Colonic mucosa (tissue), 4 donors: ENCODE data around the gene FARP1. TPM values are rescaled to one million over a fixed set of nuclear protein-coding genes. Genes with fewer than 3 reads are reported as not detected.

ENCODE experiments used
- DNase-seq: peaks from one replicate; pipeline ENCODE4 v3.0.0-alpha.2; 2020
- H3K27ac ChIP-seq: fragments of 200-600 bp; one replicate; pipeline ENCODE4 v1.8.0; 2021
- H3K27me3 ChIP-seq: fragments of 200-600 bp; one replicate; pipeline ENCODE4 v1.8.0; 2021
- H3K36me3 ChIP-seq: fragments of 200-600 bp; one replicate; pipeline ENCODE4 v1.8.0; 2021
- H3K4me1 ChIP-seq: fragments of 200-600 bp; one replicate; pipeline ENCODE4 v1.8.0; 2021; ENCODE audit warnings: mild to moderate bottlenecking
- H3K4me3 ChIP-seq: fragments of 200-600 bp; one replicate; pipeline ENCODE4 v1.8.0; 2021
- H3K9ac ChIP-seq, 2 donors: one replicate each; pipeline ENCODE4 v1.7.0; 2013; ENCODE audit warnings: control low read depth in 2 of 2, low read depth in 2 of 2, low read length in 2 of 2
- H3K9me3 ChIP-seq: fragments of 200-600 bp; one replicate; pipeline ENCODE4 v1.8.0; 2021
- CTCF ChIP-seq: fragments of 200-600 bp; IDR thresholded peaks from one replicate; pipeline ENCODE4 v1.8.0; 2022; ENCODE audit warnings: antibody characterized with exemption, mild to moderate bottlenecking
- intact Hi-C: fragments of 100-400 bp; cut with DNase I; formaldehyde crosslinking; loops from one replicate; pipeline ENCODE4 v1.14.1; 2022
- total RNA-seq, 2 donors: library from RNA; stranded (reverse); fragmentation: NEBNext Ultra II Directional in 1 of 2; extraction: Animal tissue kit (Norgen Biotek cat#: 25700) in 1 of 2; gene quantifications; one replicate each; pipeline ENCODE4 v1.2.1, GENCODE V29; 2021
- donor health status: healthy.
- donor health status: DM: no; HTN: no; CAD: no.
- donor health status: DM: no; HTN: no; CAD: no.

FARP1 gene
- total RNA-seq, 2 donors from 2014 or later: 39.1 to 53.5 TPM

- no peak for DNase-seq
- Histone ChIP-seq H3K9me3 (no peaks in the 10 kb centered on the region), H3K36me3 (no peaks in the 10 kb centered on the region), H3K4me1 (no peaks in the 10 kb centered on the region), H3K27ac (no peak overlapping the region), H3K27me3 (no peaks in the 10 kb centered on the region), H3K4me3 (no peak overlapping the region), H3K9ac (no peak overlapping the region)
- intact Hi-C loops: no loop called here
- TF ChIP-seq CTCF: no peak
Observed at GRCh38 chr13:98313922-98314292, 171.0 kb downstream of the FARP1 start.

GRCh38 chr13:98315466-98315865 is 172.6 kb downstream of the FARP1 start:
- no peaks in the 10 kb centered on the region for H3K9me3 ChIP-seq
- H3K4me3 ChIP-seq: no peak overlapping the region
- no peaks in the 10 kb centered on the region for H3K36me3 ChIP-seq
- no peak for TF ChIP-seq CTCF
- intact Hi-C loops: no loop called here
- no peak overlapping the region for H3K9ac ChIP-seq
- no peak for DNase-seq
- H3K4me1 ChIP-seq: no peaks in the 10 kb centered on the region
- H3K27me3 ChIP-seq: no peaks in the 10 kb centered on the region
- no peak overlapping the region for H3K27ac ChIP-seq

GRCh38 chr13:98315902-98316301 is 173.0 kb downstream of the FARP1 start:
- Histone ChIP-seq H3K27ac (no peak overlapping the region), H3K27me3 (no peaks in the 10 kb centered on the region), H3K36me3 (no peaks in the 10 kb centered on the region), H3K9me3 (no peaks in the 10 kb centered on the region), H3K9ac (no peak overlapping the region), H3K4me3 (no peak overlapping the region), H3K4me1 (no peaks in the 10 kb centered on the region)
- intact Hi-C loops: no loop called here
- no peak for TF ChIP-seq CTCF
- no peak for DNase-seq

DNA sequence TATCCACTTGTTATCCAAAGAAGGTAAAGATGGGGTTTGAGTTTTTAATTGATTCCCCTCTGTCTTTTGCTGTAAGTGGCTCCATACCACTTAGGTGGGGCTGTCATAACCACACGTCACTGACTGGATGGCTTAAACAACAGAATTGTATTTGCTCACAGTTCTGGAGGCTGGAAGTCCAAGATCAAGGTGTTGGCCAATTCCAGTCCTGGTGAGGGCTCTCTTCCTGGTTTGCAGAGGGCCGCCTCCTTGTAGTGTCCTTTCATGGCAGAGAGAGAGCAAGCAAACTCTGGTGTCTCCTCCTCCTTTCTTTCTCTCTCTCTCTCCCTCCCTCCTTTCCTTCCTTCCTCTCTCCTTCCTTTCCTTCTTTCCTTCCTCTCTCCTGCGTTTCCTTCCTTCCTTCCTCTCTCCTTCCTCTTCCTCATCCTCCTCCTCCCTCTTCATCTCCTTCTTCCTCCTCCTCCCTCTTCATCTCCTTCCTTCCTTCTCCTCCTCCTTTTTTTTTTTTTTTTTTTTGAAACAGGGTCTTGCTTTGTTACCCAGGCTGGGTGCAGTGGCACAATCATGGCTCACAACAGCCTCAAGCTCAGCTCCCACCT is 174.8 kb downstream of the FARP1 start:
- Histone ChIP-seq H3K27me3 (no peaks in the 10 kb centered on the region), H3K9me3 (no peaks in the 10 kb centered on the region), H3K4me3 (no peak overlapping the region), H3K27ac (no peak overlapping the region), H3K4me1 (no peaks in the 10 kb centered on the region), H3K36me3 (no peaks in the 10 kb centered on the region), H3K9ac (no peak overlapping the region)
- DNase-seq: no peak
- intact Hi-C loops: no loop called here
- no peak for TF ChIP-seq CTCF

DNA sequence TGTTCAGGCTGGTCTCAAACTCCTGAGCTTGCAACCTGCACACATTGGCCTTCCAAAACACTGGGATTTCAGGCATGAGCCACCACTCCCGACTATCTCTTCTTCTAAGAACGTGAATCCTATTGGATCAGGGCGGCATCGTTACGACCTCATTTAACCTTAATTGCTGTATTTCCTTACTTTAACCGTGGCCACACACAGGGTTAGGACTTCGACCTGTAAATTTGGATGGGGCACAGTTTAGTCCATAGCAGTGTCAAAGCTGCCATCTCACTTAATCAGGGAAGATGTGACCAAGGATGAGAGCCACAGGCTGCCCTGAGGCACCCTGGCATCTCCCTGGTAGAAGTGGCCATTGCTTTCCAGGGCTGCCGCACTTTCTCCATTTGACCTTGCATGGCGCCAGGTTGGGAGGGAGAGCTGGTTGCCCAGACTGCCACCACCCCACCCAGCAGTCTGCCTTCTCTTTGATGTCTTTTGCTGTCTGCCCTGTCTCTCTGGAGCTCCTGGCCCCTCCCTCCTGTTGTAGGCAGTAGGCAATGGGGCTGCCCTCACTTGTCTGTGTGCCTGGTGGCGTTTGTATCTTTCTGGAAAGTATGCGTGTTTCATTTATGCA is 175.5 kb downstream of the FARP1 start:
- intact Hi-C loops: no loop called here
- DNase-seq: no peak
- Histone ChIP-seq H3K9ac (no peak overlapping the region), H3K27me3 (no peaks in the 10 kb centered on the region), H3K4me1 (no peaks in the 10 kb centered on the region), H3K36me3 (no peaks in the 10 kb centered on the region), H3K27ac (no peak overlapping the region), H3K4me3 (no peak overlapping the region), H3K9me3 (no peaks in the 10 kb centered on the region)
- no peak for TF ChIP-seq CTCF
